Osteocyte (in vitro differentiated cells): ENCODE measurements around the gene CLEC5A. TPM values are rescaled to one million over a fixed set of nuclear protein-coding genes. Genes with fewer than 3 reads are reported as not detected.

Source experiments
- DNase-seq: peaks from one replicate; pipeline ENCODE4 v3.0.0; 2021; ENCODE audit warnings: mixed read lengths; ENCODE audit not compliant: unreplicated experiment; ENCODE audit errors: extremely low spot score
- H3K27ac Mint-ChIP-seq: one replicate; pipeline ENCODE4 v1.8.0; 2021; ENCODE audit warnings: mild to moderate bottlenecking, mixed read lengths; ENCODE audit not compliant: unreplicated experiment
- H3K27me3 Mint-ChIP-seq: one replicate; pipeline ENCODE4 v1.8.0; 2021; ENCODE audit warnings: mixed read lengths; ENCODE audit not compliant: unreplicated experiment
- H3K36me3 Mint-ChIP-seq: one replicate; pipeline ENCODE4 v1.8.0; 2021; ENCODE audit warnings: mixed read lengths; ENCODE audit not compliant: unreplicated experiment
- H3K4me1 Mint-ChIP-seq: one replicate; pipeline ENCODE4 v1.8.0; 2021; ENCODE audit warnings: mixed read lengths; ENCODE audit not compliant: unreplicated experiment
- H3K4me3 Mint-ChIP-seq: one replicate; pipeline ENCODE4 v1.8.0; 2021; ENCODE audit warnings: mild to moderate bottlenecking, moderate library complexity, mixed read lengths; ENCODE audit not compliant: unreplicated experiment
- H3K9me3 Mint-ChIP-seq: one replicate; pipeline ENCODE4 v1.8.0; 2021; ENCODE audit warnings: mixed read lengths; ENCODE audit not compliant: unreplicated experiment
- total RNA-seq: library from RNA; stranded (reverse); gene quantifications from 2 replicates; pipeline ENCODE4 v1.2.1, GENCODE V29; 2021
- TF ChIP-seq, protein P1 (sequence below): fragments of 200-600 bp; sonication (generic); IDR thresholded peaks from 2 replicates; pipeline ENCODE4 v1.5.0; 2021; ENCODE audit warnings: antibody characterized with exemption, mild to moderate bottlenecking, moderate library complexity

CLEC5A gene
- total RNA-seq, 1 donor from 2014 or later = not detected

DNA sequence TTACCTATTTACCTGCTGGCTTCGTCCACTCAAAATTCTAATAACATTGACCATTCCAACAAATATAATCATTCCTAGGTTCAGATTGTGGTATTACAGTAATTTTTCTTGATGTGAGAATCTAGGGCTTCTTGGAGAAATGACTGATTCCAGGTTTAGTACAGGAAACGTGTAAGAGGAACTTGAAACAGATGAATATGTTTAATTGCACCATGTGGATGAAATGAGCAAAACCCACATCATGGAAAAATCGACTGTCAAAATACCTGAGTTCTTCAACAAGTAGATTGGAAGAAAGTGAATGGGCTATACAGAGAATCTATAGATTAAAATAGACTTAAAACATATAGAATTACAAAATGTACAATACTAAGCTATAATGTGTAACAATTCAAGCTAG lies 55.4 kb downstream of the CLEC5A start:
- TF ChIP-seq, protein P1, sequence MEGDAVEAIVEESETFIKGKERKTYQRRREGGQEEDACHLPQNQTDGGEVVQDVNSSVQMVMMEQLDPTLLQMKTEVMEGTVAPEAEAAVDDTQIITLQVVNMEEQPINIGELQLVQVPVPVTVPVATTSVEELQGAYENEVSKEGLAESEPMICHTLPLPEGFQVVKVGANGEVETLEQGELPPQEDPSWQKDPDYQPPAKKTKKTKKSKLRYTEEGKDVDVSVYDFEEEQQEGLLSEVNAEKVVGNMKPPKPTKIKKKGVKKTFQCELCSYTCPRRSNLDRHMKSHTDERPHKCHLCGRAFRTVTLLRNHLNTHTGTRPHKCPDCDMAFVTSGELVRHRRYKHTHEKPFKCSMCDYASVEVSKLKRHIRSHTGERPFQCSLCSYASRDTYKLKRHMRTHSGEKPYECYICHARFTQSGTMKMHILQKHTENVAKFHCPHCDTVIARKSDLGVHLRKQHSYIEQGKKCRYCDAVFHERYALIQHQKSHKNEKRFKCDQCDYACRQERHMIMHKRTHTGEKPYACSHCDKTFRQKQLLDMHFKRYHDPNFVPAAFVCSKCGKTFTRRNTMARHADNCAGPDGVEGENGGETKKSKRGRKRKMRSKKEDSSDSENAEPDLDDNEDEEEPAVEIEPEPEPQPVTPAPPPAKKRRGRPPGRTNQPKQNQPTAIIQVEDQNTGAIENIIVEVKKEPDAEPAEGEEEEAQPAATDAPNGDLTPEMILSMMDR = no peak
- Mint-ChIP-seq H3K27ac (no peak overlapping the region), H3K4me1 (no peaks in the 10 kb centered on the region), H3K36me3 (no peaks in the 10 kb centered on the region), H3K27me3 (no peaks in the 10 kb centered on the region), H3K9me3 (no peaks in the 10 kb centered on the region), H3K4me3 (no peak overlapping the region)
- no peak for DNase-seq

DNA sequence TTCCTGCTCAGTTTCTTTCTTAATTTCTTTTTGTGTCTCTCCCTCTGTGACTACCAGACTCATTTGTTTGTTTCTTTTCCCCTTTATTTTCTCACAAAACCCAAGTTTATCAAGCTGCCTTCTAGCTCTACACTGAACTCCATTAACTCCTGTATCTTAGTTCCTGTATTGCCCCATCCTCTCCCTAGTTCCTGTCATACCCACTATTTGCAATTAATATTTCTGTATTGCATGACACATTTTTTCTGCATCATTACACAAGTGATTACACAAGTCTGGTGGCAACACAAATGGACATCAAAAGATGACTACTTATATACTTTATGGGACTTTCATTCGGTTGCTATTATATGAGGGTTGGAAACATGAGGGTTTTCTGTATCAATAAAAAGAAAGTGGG lies 57.5 kb downstream of the CLEC5A start:
- no peaks in the 10 kb centered on the region for H3K27me3 Mint-ChIP-seq
- H3K27ac Mint-ChIP-seq = no peak overlapping the region
- no peaks in the 10 kb centered on the region for H3K4me1 Mint-ChIP-seq
- H3K36me3 Mint-ChIP-seq = no peaks in the 10 kb centered on the region
- H3K9me3 Mint-ChIP-seq = peaks cover 3% of the 10 kb centered on the region
- H3K4me3 Mint-ChIP-seq = no peak overlapping the region
- TF ChIP-seq, protein P1 = no peak
- no peak for DNase-seq

DNA sequence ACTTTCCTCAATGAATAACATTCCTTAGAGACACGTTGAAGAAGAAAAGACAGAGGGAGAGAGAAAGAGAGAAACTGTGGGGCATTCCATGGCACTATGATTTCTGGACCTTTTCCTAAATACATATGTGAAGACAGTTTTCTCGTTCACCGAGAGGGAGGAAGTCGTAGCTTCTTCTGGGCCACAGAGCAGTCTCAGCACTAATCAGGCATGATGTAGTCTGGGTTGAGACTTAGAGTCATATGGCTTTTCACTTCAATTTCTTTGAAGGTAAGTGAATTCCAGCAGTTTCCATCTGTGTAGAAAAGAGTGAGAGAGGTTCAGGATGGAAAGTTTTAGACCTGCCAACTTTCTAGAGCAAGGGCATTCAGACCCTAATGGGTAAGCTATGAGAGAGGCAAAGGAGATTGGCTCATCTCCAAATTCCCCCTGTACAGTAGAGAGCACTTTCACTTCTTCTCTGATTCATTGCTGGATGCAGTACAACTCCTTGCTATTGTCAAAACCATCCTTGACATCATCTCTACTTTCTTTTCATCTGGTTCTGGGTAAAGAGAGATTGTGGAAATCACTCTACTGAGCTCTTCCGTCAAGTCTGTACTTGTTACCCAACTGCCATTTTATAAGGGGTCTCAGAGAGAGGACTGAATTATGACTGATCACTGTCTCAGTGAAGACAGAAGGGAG lies 62.1 kb downstream of the CLEC5A start:
- no peaks in the 10 kb centered on the region for H3K36me3 Mint-ChIP-seq
- peaks cover 4% of the 10 kb centered on the region for H3K9me3 Mint-ChIP-seq
- no peak overlapping the region for H3K27ac Mint-ChIP-seq
- DNase-seq = no peak
- H3K27me3 Mint-ChIP-seq = no peaks in the 10 kb centered on the region
- H3K4me3 Mint-ChIP-seq = no peak overlapping the region
- H3K4me1 Mint-ChIP-seq = no peaks in the 10 kb centered on the region
- TF ChIP-seq, protein P1 = no peak

DNA sequence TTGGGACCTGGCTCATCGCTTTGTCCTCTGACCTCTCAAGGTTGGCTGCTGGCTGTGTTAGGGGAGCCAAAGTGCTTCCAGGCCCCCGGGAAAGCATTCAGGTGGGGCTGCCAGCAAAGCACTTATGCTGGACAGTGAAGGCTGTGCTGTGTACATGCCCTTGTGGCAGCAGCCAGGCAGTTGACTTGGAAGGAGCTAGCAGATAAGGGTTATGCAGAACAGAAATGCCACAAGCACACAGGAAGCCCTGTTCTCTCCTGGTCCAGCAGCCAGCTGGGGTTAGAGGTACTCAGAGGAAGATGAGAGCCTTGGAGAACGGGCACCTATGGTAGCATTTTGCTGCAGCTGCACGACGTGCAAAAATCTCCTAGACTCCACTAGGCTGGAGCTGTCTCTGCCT lies 65.8 kb downstream of the CLEC5A start:
- Mint-ChIP-seq H3K27me3 (no peaks in the 10 kb centered on the region), H3K36me3 (no peaks in the 10 kb centered on the region), H3K4me1 (no peaks in the 10 kb centered on the region), H3K27ac (no peak overlapping the region), H3K9me3 (peaks cover 4% of the 10 kb centered on the region), H3K4me3 (no peak overlapping the region)
- TF ChIP-seq, protein P1 = no peak
- no peak for DNase-seq

DNA sequence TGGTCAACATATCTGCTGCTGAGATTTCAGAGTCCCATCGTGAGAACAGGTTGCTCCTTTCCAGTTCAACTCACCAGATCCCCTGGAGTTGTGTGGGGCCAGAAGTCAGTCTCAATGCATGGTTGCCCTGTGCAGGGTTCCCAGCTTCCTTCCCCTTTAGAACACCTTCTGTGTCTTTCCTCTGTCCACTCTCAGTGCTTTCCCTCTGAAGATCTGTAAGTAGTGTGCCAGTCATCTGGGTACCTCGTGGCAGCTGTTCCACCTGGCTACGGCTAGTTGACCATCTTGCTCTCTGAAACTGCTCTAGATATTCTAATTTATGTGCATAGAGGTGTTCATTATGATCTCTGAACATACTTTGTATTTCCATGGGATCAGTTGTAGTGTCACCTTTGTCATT lies 69.4 kb downstream of the CLEC5A start:
- H3K4me3 Mint-ChIP-seq = no peak overlapping the region
- no peaks in the 10 kb centered on the region for H3K4me1 Mint-ChIP-seq
- H3K27me3 Mint-ChIP-seq = no peaks in the 10 kb centered on the region
- DNase-seq = no peak
- H3K27ac Mint-ChIP-seq = no peak overlapping the region
- H3K36me3 Mint-ChIP-seq = no peaks in the 10 kb centered on the region
- TF ChIP-seq, protein P1 = no peak
- H3K9me3 Mint-ChIP-seq = no peaks in the 10 kb centered on the region

Other genes with a start within 250 kb of the CLEC5A start
- gene DENND11, start 244.8 kb downstream of the CLEC5A start, total RNA-seq = 10.6 and 12.3 TPM in 2 replicates
- not detected in 2 replicates for gene WEE2, start 238.6 kb downstream of the CLEC5A start, total RNA-seq
- 96.4 and 112 TPM in 2 replicates for gene SSBP1, start 208.6 kb downstream of the CLEC5A start, total RNA-seq
- 1.6 and 2.6 TPM in 2 replicates for gene TAS2R3, start 182.9 kb downstream of the CLEC5A start, total RNA-seq
- gene TAS2R4, start 170.3 kb downstream of the CLEC5A start, total RNA-seq = 1.7 and 2.2 TPM in 2 replicates
- gene TAS2R5, start 156.8 kb downstream of the CLEC5A start, total RNA-seq = 3.1 and 3.2 TPM in 2 replicates
- gene PRSS37, start 105.5 kb downstream of the CLEC5A start, total RNA-seq = not detected in 2 replicates
- not detected in 2 replicates for gene OR9A4, start 30.6 kb downstream of the CLEC5A start, total RNA-seq
- gene TAS2R38, start 26.8 kb upstream of the CLEC5A start, total RNA-seq = not detected in 2 replicates
- gene MGAM, start 48.9 kb upstream of the CLEC5A start, total RNA-seq = not detected in 2 replicates
- gene MGAM2, start 164.7 kb upstream of the CLEC5A start, total RNA-seq = not detected in 2 replicates